NCI-H2196 (cell line): ENCODE measurements around the gene PIK3R6.

ENCODE experiments used
- DNase-seq: peaks from one replicate; lab custom pipeline; 2025; ENCODE audit not compliant: unreplicated experiment; lab: John Stamatoyannopoulos, UW

PIK3R6 gene

GRCh38 chr17:8798846-8799569, 68.5 kb downstream of the PIK3R6 start, which contains the start of gene MFSD6L:
TSS of gene MFSD6L (minus strand) at chr17:8799365. CDS start at chr17:8799120, 245 bp downstream.
- DNase-seq = no peak

- no peak for DNase-seq
These were observed 69.2 kb downstream of the PIK3R6 start for GRCh38 chr17:8798176-8798845.

GRCh38 chr17:8797621-8798175, 69.8 kb downstream of the PIK3R6 start:
- DNase-seq = no peak

- no peak for DNase-seq
These were observed 72.8 kb downstream of the PIK3R6 start for GRCh38 chr17:8794636-8795035.

GRCh38 chr17:8793649-8794048, 73.8 kb downstream of the PIK3R6 start:
- DNase-seq = no peak

GRCh38 chr17:8792646-8793045, 74.8 kb downstream of the PIK3R6 start:
- no peak for DNase-seq

GRCh38 chr17:8791910-8792270, 75.6 kb downstream of the PIK3R6 start:
- DNase-seq = no peak

GRCh38 chr17:8791248-8791909, 76.1 kb downstream of the PIK3R6 start:
- no peak for DNase-seq

GRCh38 chr17:8789743-8790142, 77.7 kb downstream of the PIK3R6 start:
- DNase-seq = no peak

- DNase-seq = no peak
These were observed 78.5 kb downstream of the PIK3R6 start for GRCh38 chr17:8788998-8789397.

GRCh38 chr17:8785547-8786413, 81.7 kb downstream of the PIK3R6 start:
- peak; percentile 42 for DNase-seq

GRCh38 chr17:8782176-8782575, 85.3 kb downstream of the PIK3R6 start:
- no peak for DNase-seq

- DNase-seq = no peak
These were observed 85.7 kb downstream of the PIK3R6 start for GRCh38 chr17:8781776-8782175.

- no peak for DNase-seq
These were observed 90.6 kb downstream of the PIK3R6 start for GRCh38 chr17:8776881-8777280.

- no peak for DNase-seq
These were observed 91.2 kb downstream of the PIK3R6 start for GRCh38 chr17:8776248-8776647.

GRCh38 chr17:8766731-8767130, 100.7 kb downstream of the PIK3R6 start:
- DNase-seq = no peak

GRCh38 chr17:8762012-8762411, 105.5 kb downstream of the PIK3R6 start:
- no peak for DNase-seq

- DNase-seq = no peak
These were observed 109.3 kb downstream of the PIK3R6 start, which contains the start of gene SPDYE4 for GRCh38 chr17:8758137-8758596. TSS of gene SPDYE4 (minus strand) at chr17:8758546. CDS start at chr17:8758382, 164 bp downstream.

- DNase-seq = no peak
These were observed 110.3 kb downstream of the PIK3R6 start for GRCh38 chr17:8757189-8757588.

- DNase-seq = no peak
These were observed 111.8 kb downstream of the PIK3R6 start for GRCh38 chr17:8755590-8756255.
